H9 (cell line): ENCODE measurements around the gene MRPL43. TPM values are rescaled to one million over a fixed set of nuclear protein-coding genes. Genes with fewer than 3 reads are reported as not detected.

Experiments
- DNase-seq: peaks from one replicate; pipeline ENCODE4 v3.0.0-alpha.2; 2017
- H2AFZ ChIP-seq: one replicate; pipeline ENCODE4 v1.6.1; 2013; ENCODE audit warnings: mild to moderate bottlenecking, low read length, control low read depth, moderate library complexity
- H2AK5ac ChIP-seq: 2 replicates; pipeline ENCODE4 v1.6.1; 2013; ENCODE audit warnings: low read length, control low read depth, mixed read lengths; ENCODE audit not compliant: insufficient read length
- H2BK120ac ChIP-seq: one replicate; pipeline ENCODE4 v1.6.1; 2013; ENCODE audit warnings: low read depth, mild to moderate bottlenecking, low read length, control low read depth, inconsistent platforms; ENCODE audit not compliant: poor library complexity, severe bottlenecking
- H2BK12ac ChIP-seq: 2 replicates; pipeline ENCODE4 v1.6.1; 2013; ENCODE audit warnings: low read length, control low read depth, mixed read lengths, low read depth; ENCODE audit not compliant: insufficient read length
- H2BK15ac ChIP-seq: 2 replicates; pipeline ENCODE4 v1.6.1; 2013; ENCODE audit warnings: low read depth, low read length, control low read depth
- H2BK20ac ChIP-seq: one replicate; pipeline ENCODE4 v1.6.1; 2013; ENCODE audit warnings: low read depth, mild to moderate bottlenecking, low read length, control low read depth, inconsistent platforms; ENCODE audit not compliant: poor library complexity, severe bottlenecking
- H2BK5ac ChIP-seq: 2 replicates; pipeline ENCODE4 v1.6.1; 2013; ENCODE audit warnings: low read length, control low read depth, mixed read lengths; ENCODE audit not compliant: insufficient read length
- H3K14ac ChIP-seq: 2 replicates; pipeline ENCODE4 v1.6.1; 2013; ENCODE audit warnings: low read length, control low read depth; ENCODE audit not compliant: insufficient read depth
- H3K18ac ChIP-seq: 2 replicates; pipeline ENCODE4 v1.6.1; 2013; ENCODE audit warnings: low read depth, mild to moderate bottlenecking, mixed read lengths, low read length, control low read depth; ENCODE audit not compliant: insufficient read length
- H3K23ac ChIP-seq: 2 replicates; pipeline ENCODE4 v1.6.1; 2013; ENCODE audit warnings: low read length, control low read depth, mixed read lengths, low read depth; ENCODE audit not compliant: insufficient read length
- H3K23me2 ChIP-seq: 2 replicates; pipeline ENCODE4 v1.6.1; 2013; ENCODE audit warnings: low read depth, mild to moderate bottlenecking, mixed read lengths, low read length, control low read depth; ENCODE audit not compliant: insufficient read length, poor library complexity, severe bottlenecking
- H3K27ac ChIP-seq: 2 replicates; pipeline ENCODE4 v1.5.1; 2013; ENCODE audit warnings: low read length, control low read depth, mixed read lengths, low read depth; ENCODE audit not compliant: insufficient read length
- H3K27me3 ChIP-seq: 2 replicates; pipeline ENCODE4 v1.6.1; 2013; ENCODE audit warnings: low read length, control low read depth, inconsistent platforms; ENCODE audit not compliant: insufficient read depth
- H3K4ac ChIP-seq: 2 replicates; pipeline ENCODE4 v1.6.1; 2013; ENCODE audit warnings: low read depth, mild to moderate bottlenecking, control low read depth, inconsistent platforms, low read length, moderate library complexity
- H3K4me1 ChIP-seq: 2 replicates; pipeline ENCODE4 v1.6.1; 2013; ENCODE audit warnings: low read length, control low read depth, inconsistent platforms; ENCODE audit not compliant: insufficient read depth
- H3K4me2 ChIP-seq: 2 replicates; pipeline ENCODE4 v1.6.1; 2013; ENCODE audit warnings: low read length, control low read depth, mixed read lengths; ENCODE audit not compliant: insufficient read length, insufficient read depth
- H3K56ac ChIP-seq: 2 replicates; pipeline ENCODE4 v1.6.1; 2013; ENCODE audit warnings: low read depth, mild to moderate bottlenecking, mixed read lengths, low read length, control low read depth; ENCODE audit not compliant: insufficient read length
- H3K79me1 ChIP-seq: 2 replicates; pipeline ENCODE4 v1.6.1; 2013; ENCODE audit warnings: low read depth, mild to moderate bottlenecking, moderate library complexity, low read length, control low read depth, inconsistent platforms; ENCODE audit not compliant: insufficient read depth, poor library complexity, severe bottlenecking
- H3K79me2 ChIP-seq: 2 replicates; pipeline ENCODE4 v1.6.1; 2013; ENCODE audit warnings: low read length, control low read depth, inconsistent platforms; ENCODE audit not compliant: insufficient read depth
- H3K9ac ChIP-seq: 2 replicates; pipeline ENCODE4 v1.6.1; 2013; ENCODE audit warnings: low read length, control low read depth, mixed read lengths; ENCODE audit not compliant: insufficient read length; ENCODE audit errors: extremely low read depth
- H3K9me3 ChIP-seq: one replicate; pipeline ENCODE4 v1.6.1; 2013; ENCODE audit warnings: low read depth, low read length, inconsistent platforms; ENCODE audit not compliant: control insufficient read depth
- H3T11ph ChIP-seq: one replicate; pipeline ENCODE4 v1.6.1; 2013; ENCODE audit warnings: mild to moderate bottlenecking, low read length, control low read depth, inconsistent platforms
- H4K20me1 ChIP-seq: one replicate; pipeline ENCODE4 v1.6.1; 2013; ENCODE audit not compliant: control insufficient read depth, insufficient read length, insufficient read depth
- H4K5ac ChIP-seq: 2 replicates; pipeline ENCODE4 v1.6.1; 2013; ENCODE audit warnings: low read depth, mild to moderate bottlenecking, mixed read lengths, low read length, control low read depth; ENCODE audit not compliant: insufficient read length
- H4K8ac ChIP-seq: replicated peaks from 2 replicates; pipeline ENCODE4 v1.6.1; 2013; ENCODE audit warnings: low read length, control low read depth, mixed read lengths, low read depth; ENCODE audit not compliant: insufficient read length
- H4K91ac ChIP-seq: 2 replicates; pipeline ENCODE4 v1.6.1; 2013; ENCODE audit warnings: low read depth, mild to moderate bottlenecking, moderate library complexity, mixed read lengths, low read length, control low read depth; ENCODE audit not compliant: insufficient read length
- H3K27ac Mint-ChIP-seq, 3 experiments: 2 replicates in 2 of 3; 3 replicates in 1 of 3; pipeline ENCODE4 v1.8.0; 2020 to 2021; ENCODE audit warnings: mixed read lengths in 3 of 3, mild to moderate bottlenecking in 1 of 3, moderate library complexity in 1 of 3
- H3K27me3 Mint-ChIP-seq: 2 replicates; pipeline ENCODE4 v1.8.0; 2021; ENCODE audit warnings: low read depth, mild to moderate bottlenecking, moderate library complexity, mixed read lengths
- H3K36me3 Mint-ChIP-seq, 3 experiments: 2 replicates in 2 of 3; 3 replicates in 1 of 3; pipeline ENCODE4 v1.8.0; 2020 to 2021; ENCODE audit warnings: low read depth in 3 of 3, mixed read lengths in 3 of 3; ENCODE audit not compliant: insufficient read depth in 1 of 3
- H3K4me1 Mint-ChIP-seq, 2 experiments: 2 replicates each; pipeline ENCODE4 v1.8.0; 2020; ENCODE audit warnings: mixed read lengths in 2 of 2
- H3K4me3 Mint-ChIP-seq, 2 experiments: 2 replicates in 1 of 2; 3 replicates in 1 of 2; pipeline ENCODE4 v1.8.0; 2020 to 2021; ENCODE audit warnings: mild to moderate bottlenecking in 2 of 2, mixed read lengths in 2 of 2, moderate library complexity in 1 of 2
- H3K9me3 Mint-ChIP-seq, 2 experiments: 2 replicates in 1 of 2; 3 replicates in 1 of 2; pipeline ENCODE4 v1.8.0; 2020; ENCODE audit warnings: mild to moderate bottlenecking in 2 of 2, mixed read lengths in 2 of 2, moderate library complexity in 1 of 2
- WGBS: extraction: QIAGEN DNeasy Blood & Tissue Kit; methylation state at CpG from one replicate; pipeline ENCODE4 v1.1.7; 2013; ENCODE audit warnings: missing lambda C conversion rate, low lambda C conversion rate, mixed read lengths; ENCODE audit not compliant: insufficient read length; ENCODE audit errors: extremely low coverage; 5-methylcytosine and 5-hydroxymethylcytosine counted together
- total RNA-seq: library from RNA; stranded (reverse); gene quantifications from 2 replicates; pipeline ENCODE4 v1.2.1, GENCODE V29; 2021
- TF ChIP-seq, protein P1 (sequence below): fragments of 200-600 bp; sonication (generic); conservative IDR thresholded peaks from 3 replicates; pipeline ENCODE4 v1.8.0; 2021; ENCODE audit warnings: antibody characterized with exemption, mild to moderate bottlenecking

The MRPL43 gene
- total RNA-seq, 1 experiment from 2014 or later, result 70.3 TPM

DNA sequence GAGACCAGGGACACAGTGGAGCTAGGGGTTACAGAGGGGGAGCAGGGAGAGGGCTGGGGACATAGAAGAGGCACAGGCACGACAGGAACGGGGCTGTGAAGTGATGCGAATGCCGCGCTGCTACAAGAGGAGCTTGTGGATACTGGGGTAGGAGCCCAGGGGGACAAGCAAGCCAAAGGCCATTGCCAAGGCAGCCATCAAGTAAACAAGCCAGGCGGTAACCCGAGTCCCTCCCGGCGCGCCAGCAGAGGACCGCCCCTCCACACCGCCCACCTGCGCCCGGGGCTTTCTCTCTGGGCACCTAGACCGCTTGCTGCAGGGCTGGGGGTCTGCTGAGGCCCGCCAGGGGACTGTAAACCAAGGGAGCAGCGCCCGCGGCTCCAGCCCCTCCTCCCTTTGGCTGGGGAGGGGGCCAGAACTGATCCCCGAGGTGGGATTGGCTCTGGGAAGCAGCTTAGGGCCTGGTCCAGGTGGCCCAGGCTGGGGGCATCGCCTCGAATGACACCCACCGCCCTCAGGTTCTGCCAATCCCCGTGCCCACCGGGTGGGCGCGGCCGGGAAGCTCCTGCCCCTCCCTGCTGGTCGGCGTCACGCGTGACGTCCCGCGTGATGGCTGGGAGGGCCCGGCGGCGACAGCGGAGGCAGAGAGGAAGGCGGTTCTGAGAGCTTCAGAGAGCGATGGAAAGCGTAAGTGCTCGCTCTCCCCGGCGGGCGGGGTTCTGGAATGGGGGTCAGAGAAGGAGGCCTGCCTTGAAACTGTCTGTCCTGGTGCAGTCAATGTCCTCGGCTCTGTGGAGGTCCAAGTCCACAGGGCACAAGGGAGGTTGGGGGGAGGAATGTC lies 44.7 kb upstream of the MRPL43 start:
- H3K79me1 ChIP-seq, result no peaks in the 10 kb centered on the region
- peaks cover 4% of the 10 kb centered on the region; the same call in 1 of the 2 replicates for H3K27me3 ChIP-seq
- no peak overlapping the region for H3K56ac ChIP-seq
- H3K14ac ChIP-seq, result no peak overlapping the region; the same call in 1 of the 2 replicates
- H3K4me1 ChIP-seq, result 0 out of 2 replicates have a peak, but pooled peaks cover 4% of the 10 kb centered on the region
- WGBS, result no CpG with 5 or more reads among the region's 47 CpGs
- H4K5ac ChIP-seq, result no peak overlapping the region
- no peak overlapping the region for H3K4ac ChIP-seq
- Mint-ChIP-seq H3K9me3 (no peaks in the 10 kb centered on the region; a peak in 1 of 5 replicates), H3K27ac (no peak overlapping the region), H3K27me3 (peaks cover 77% of the 10 kb centered on the region), H3K4me1 (peaks cover 31 to 44% of the 10 kb centered on the region in 2 experiments), H3K4me3 (peak overlapping the region; percentile 59 to 89), H3K36me3 (no peaks in the 10 kb centered on the region)
- H3K9ac ChIP-seq, result no peak overlapping the region
- no peaks in the 10 kb centered on the region for H4K20me1 ChIP-seq
- no peak overlapping the region for H2BK12ac ChIP-seq
- H3T11ph ChIP-seq, result no peak overlapping the region
- TF ChIP-seq, protein P1, sequence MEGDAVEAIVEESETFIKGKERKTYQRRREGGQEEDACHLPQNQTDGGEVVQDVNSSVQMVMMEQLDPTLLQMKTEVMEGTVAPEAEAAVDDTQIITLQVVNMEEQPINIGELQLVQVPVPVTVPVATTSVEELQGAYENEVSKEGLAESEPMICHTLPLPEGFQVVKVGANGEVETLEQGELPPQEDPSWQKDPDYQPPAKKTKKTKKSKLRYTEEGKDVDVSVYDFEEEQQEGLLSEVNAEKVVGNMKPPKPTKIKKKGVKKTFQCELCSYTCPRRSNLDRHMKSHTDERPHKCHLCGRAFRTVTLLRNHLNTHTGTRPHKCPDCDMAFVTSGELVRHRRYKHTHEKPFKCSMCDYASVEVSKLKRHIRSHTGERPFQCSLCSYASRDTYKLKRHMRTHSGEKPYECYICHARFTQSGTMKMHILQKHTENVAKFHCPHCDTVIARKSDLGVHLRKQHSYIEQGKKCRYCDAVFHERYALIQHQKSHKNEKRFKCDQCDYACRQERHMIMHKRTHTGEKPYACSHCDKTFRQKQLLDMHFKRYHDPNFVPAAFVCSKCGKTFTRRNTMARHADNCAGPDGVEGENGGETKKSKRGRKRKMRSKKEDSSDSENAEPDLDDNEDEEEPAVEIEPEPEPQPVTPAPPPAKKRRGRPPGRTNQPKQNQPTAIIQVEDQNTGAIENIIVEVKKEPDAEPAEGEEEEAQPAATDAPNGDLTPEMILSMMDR, result no peak
- H2BK5ac ChIP-seq, result no peak overlapping the region
- no peak overlapping the region for H2BK120ac ChIP-seq
- DNase-seq, result peak; percentile 81
- no peak overlapping the region for H2AFZ ChIP-seq
- H4K8ac ChIP-seq, result no peak overlapping the region
- peaks cover 13% of the 10 kb centered on the region for H3K23me2 ChIP-seq
- H2BK20ac ChIP-seq, result no peak overlapping the region
- no peak overlapping the region for H3K27ac ChIP-seq
- H3K23ac ChIP-seq, result no peak overlapping the region
- H3K18ac ChIP-seq, result no peak overlapping the region
- H3K79me2 ChIP-seq, result no peaks in the 10 kb centered on the region
- no peak overlapping the region for H2AK5ac ChIP-seq
- H4K91ac ChIP-seq, result no peak overlapping the region
- peak overlapping the region; percentile 74 for H3K4me2 ChIP-seq
- no peak overlapping the region for H2BK15ac ChIP-seq
- H3K9me3 ChIP-seq, result no peaks in the 10 kb centered on the region
